ENCODE data around the gene CAPZB.
"Not testable (repeated sequence)": the region's sequence is repeated elsewhere in the genome, so short reads cannot be mapped to it uniquely, and the experiment has no call there.

The CAPZB gene

GRCh38 chr1:19307794-19308508 is 177.4 kb downstream of the CAPZB start:
- TF ChIP-seq ZNF565 (CRISPR knock-in tag; conservative IDR thresholded peaks at IDR 0.05; ENCODE audit: low read depth) = no peak
- TF ChIP-seq, protein P1, sequence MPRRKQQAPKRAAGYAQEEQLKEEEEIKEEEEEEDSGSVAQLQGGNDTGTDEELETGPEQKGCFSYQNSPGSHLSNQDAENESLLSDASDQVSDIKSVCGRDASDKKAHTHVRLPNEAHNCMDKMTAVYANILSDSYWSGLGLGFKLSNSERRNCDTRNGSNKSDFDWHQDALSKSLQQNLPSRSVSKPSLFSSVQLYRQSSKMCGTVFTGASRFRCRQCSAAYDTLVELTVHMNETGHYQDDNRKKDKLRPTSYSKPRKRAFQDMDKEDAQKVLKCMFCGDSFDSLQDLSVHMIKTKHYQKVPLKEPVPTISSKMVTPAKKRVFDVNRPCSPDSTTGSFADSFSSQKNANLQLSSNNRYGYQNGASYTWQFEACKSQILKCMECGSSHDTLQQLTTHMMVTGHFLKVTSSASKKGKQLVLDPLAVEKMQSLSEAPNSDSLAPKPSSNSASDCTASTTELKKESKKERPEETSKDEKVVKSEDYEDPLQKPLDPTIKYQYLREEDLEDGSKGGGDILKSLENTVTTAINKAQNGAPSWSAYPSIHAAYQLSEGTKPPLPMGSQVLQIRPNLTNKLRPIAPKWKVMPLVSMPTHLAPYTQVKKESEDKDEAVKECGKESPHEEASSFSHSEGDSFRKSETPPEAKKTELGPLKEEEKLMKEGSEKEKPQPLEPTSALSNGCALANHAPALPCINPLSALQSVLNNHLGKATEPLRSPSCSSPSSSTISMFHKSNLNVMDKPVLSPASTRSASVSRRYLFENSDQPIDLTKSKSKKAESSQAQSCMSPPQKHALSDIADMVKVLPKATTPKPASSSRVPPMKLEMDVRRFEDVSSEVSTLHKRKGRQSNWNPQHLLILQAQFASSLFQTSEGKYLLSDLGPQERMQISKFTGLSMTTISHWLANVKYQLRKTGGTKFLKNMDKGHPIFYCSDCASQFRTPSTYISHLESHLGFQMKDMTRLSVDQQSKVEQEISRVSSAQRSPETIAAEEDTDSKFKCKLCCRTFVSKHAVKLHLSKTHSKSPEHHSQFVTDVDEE (CRISPR knock-in tag; IDR thresholded peaks at IDR 0.05) = no peak
- TF ChIP-seq GLIS3 (CRISPR knock-in tag; IDR thresholded peaks at IDR 0.05) = no peak
- no peak for ATAC-seq

- no peak for ATAC-seq
- TF ChIP-seq GLIS3 (CRISPR knock-in tag; IDR thresholded peaks at IDR 0.05) (no peak), ZNF565 (CRISPR knock-in tag; conservative IDR thresholded peaks at IDR 0.05; ENCODE audit: low read depth) (no peak), ZFP30 (CRISPR knock-in tag; IDR thresholded peaks at IDR 0.05) (no peak), RARB (CRISPR knock-in tag; IDR thresholded peaks at IDR 0.05) (no peak), TCF4 (CRISPR knock-in tag; IDR thresholded peaks at IDR 0.05; ENCODE audit: borderline replicate concordance) (no peak), ZFP3 (CRISPR knock-in tag; IDR thresholded peaks at IDR 0.05) (no peak), ESRRG (CRISPR knock-in tag; IDR thresholded peaks at IDR 0.05) (no peak), ZNF8 (CRISPR knock-in tag; IDR thresholded peaks at IDR 0.05) (no peak), ZNF70 (CRISPR knock-in tag; IDR thresholded peaks at IDR 0.05) (no peak), ISL1 (CRISPR knock-in tag; IDR thresholded peaks at IDR 0.05) (no peak), SNAI2 (CRISPR knock-in tag; IDR thresholded peaks at IDR 0.05) (no peak), OSR1 (CRISPR knock-in tag; IDR thresholded peaks at IDR 0.05) (no peak)
- TF ChIP-seq, protein P1 (CRISPR knock-in tag; IDR thresholded peaks at IDR 0.05) = no peak
These were observed 178.4 kb downstream of the CAPZB start for GRCh38 chr1:19306941-19307340.

DNA sequence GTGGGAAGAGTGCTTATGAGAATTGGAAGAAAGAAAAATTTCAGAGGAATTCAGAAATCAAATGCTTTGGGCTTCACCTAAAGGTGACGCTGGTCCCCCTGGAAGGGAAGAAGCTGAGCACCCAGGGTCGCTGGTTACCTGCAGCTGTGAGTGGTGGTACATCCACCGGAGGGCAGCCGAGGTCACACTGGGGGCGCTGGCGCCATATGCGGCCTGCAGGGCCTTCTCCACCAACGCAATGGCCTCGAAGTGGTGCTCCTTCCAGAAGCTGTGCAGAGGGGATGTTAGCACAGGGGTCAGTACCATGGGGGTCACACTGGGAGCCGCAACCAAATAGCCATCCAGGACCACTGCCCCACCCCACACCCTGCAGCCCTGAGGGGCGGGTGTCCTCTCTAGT is 179.5 kb downstream of the CAPZB start:
- no peak for ATAC-seq
- TF ChIP-seq TOX (CRISPR knock-in tag; IDR thresholded peaks at IDR 0.05; ENCODE audit: borderline replicate concordance) (no peak), ZC3H10 (CRISPR knock-in tag; IDR thresholded peaks at IDR 0.05) (no peak), ESRRG (CRISPR knock-in tag; IDR thresholded peaks at IDR 0.05) (no peak), ZNF565 (CRISPR knock-in tag; conservative IDR thresholded peaks at IDR 0.05; ENCODE audit: low read depth) (no peak), ISL1 (CRISPR knock-in tag; IDR thresholded peaks at IDR 0.05) (no peak)

GRCh38 chr1:19304081-19304480 is 181.3 kb downstream of the CAPZB start:
- ATAC-seq = not testable (repeated sequence)

GRCh38 chr1:19300211-19300610 is 185.1 kb downstream of the CAPZB start:
- TF ChIP-seq BACH2 (CRISPR knock-in tag; IDR thresholded peaks at IDR 0.05; ENCODE audit: borderline replicate concordance) = no peak
- no peak for TF ChIP-seq ESRRG (CRISPR knock-in tag; IDR thresholded peaks at IDR 0.05)
- ATAC-seq = no peak

DNA sequence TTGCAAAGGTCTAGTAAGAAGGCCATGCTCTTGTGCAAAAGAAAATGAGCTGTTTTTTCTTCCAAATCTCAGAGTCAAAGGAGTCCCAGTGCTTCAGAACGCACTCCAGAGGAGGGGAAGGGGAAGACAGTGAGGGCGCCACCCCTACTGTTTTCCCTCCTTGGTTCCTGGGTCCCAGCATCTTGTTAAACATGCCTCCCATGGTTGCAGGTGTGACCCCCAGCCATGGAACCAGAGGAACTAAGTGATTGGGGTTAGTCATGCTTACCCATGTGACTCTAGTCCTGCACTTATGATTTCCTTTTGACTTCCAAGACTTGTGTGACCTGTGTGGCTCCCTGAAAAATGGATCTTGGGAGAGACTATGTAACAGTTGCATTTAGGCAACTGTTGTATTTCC is 190.7 kb downstream of the CAPZB start:
- ATAC-seq = no peak
- no peak for TF ChIP-seq ZNF8 (CRISPR knock-in tag; IDR thresholded peaks at IDR 0.05)
- TF ChIP-seq SNAI2 (CRISPR knock-in tag; IDR thresholded peaks at IDR 0.05) = no peak
- TF ChIP-seq, protein P2, sequence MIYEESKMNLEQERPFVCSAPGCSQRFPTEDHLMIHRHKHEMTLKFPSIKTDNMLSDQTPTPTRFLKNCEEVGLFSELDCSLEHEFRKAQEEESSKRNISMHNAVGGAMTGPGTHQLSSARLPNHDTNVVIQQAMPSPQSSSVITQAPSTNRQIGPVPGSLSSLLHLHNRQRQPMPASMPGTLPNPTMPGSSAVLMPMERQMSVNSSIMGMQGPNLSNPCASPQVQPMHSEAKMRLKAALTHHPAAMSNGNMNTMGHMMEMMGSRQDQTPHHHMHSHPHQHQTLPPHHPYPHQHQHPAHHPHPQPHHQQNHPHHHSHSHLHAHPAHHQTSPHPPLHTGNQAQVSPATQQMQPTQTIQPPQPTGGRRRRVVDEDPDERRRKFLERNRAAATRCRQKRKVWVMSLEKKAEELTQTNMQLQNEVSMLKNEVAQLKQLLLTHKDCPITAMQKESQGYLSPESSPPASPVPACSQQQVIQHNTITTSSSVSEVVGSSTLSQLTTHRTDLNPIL (CRISPR knock-in tag; IDR thresholded peaks at IDR 0.05; ENCODE audit: low read depth) = no peak
- no peak for TF ChIP-seq ZC3H10 (CRISPR knock-in tag; IDR thresholded peaks at IDR 0.05)
- no peak for TF ChIP-seq ESRRG (CRISPR knock-in tag; IDR thresholded peaks at IDR 0.05)
- no peak for TF ChIP-seq ARNTL (CRISPR knock-in tag; IDR thresholded peaks at IDR 0.05; ENCODE audit: borderline replicate concordance, low read depth)
- TF ChIP-seq CSRNP3 (CRISPR knock-in tag; IDR thresholded peaks at IDR 0.05) = no peak
- no peak for TF ChIP-seq ZFP30 (CRISPR knock-in tag; IDR thresholded peaks at IDR 0.05)
- no peak for TF ChIP-seq ZNF565 (CRISPR knock-in tag; conservative IDR thresholded peaks at IDR 0.05; ENCODE audit: low read depth)
- TF ChIP-seq, protein P1 (CRISPR knock-in tag; IDR thresholded peaks at IDR 0.05) = no peak
- no peak for TF ChIP-seq BACH2 (CRISPR knock-in tag; IDR thresholded peaks at IDR 0.05; ENCODE audit: borderline replicate concordance)

All from SK-N-SH treated with all-trans-retinoic acid at 6 μM for 48 hours (cell line).